ENCODE measurements around the gene ING2.
"Not testable (repeated sequence)": the region's sequence is repeated elsewhere in the genome, so short reads cannot be mapped to it uniquely, and the experiment has no call there.

ING2 gene

DNA sequence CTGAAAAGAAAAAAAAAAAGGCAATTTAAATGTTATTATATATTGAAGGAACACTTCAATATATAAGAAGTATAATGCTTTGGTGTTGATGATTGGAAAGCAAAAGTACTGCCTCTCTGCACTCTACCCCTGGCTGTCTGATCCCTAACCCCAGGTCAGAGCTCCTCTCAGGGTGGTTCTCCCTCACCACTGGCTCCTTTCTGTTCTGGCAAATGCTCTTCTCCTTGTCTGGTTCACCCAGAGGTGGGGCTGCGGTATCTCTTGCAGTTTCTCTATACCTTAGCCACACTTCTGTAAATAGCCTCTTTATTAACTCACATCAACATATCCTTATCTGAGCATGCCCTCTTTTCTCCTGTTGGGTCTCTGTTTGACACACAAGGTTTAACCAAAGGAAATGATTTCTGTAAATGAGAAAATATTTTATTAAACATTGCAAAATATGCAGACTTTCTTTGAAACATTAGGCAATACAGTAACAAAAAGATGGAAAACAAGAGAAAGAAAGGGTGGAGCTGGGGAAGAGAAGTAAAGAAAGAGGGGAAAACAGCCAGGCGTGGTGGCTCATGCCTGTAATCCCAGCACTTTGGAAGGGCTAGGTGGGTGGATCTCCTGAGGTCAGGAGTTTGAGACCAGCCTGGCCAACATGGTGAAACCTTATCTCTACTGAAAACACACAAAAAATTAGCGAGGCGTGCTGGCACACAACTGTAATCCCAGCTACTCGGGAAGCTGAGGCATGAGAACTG is 45.7 kb downstream of the ING2 start (continued):
- TF ChIP-seq, protein P1, sequence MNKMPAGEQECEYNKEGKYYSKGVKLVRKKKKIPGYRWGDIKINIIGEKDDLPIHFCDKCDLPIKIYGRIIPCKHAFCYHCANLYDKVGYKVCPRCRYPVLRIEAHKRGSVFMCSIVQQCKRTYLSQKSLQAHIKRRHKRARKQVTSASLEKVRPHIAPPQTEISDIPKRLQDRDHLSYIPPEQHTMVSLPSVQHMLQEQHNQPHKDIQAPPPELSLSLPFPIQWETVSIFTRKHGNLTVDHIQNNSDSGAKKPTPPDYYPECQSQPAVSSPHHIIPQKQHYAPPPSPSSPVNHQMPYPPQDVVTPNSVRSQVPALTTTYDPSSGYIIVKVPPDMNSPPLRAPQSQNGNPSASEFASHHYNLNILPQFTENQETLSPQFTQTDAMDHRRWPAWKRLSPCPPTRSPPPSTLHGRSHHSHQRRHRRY (tag by site-specific recombination; IDR thresholded peaks at IDR 0.05): no peak
- TF ChIP-seq OVOL3 (tag by site-specific recombination; IDR thresholded peaks at IDR 0.05) (no peak), ZEB2 (tag by site-specific recombination; IDR thresholded peaks at IDR 0.05) (no peak), EGR2 (tag by site-specific recombination; IDR thresholded peaks at IDR 0.05; ENCODE audit: low read depth) (no peak), PBX3 (CRISPR knock-in tag; IDR thresholded peaks at IDR 0.05) (no peak), PRDM2 (tag by site-specific recombination; IDR thresholded peaks at IDR 0.05; ENCODE audit: borderline replicate concordance) (no peak), ZNF157 (tag by site-specific recombination; IDR thresholded peaks at IDR 0.05) (no peak), ZNF335 (tag by site-specific recombination; conservative IDR thresholded peaks at IDR 0.05) (no peak)
- TF ChIP-seq, protein P2, sequence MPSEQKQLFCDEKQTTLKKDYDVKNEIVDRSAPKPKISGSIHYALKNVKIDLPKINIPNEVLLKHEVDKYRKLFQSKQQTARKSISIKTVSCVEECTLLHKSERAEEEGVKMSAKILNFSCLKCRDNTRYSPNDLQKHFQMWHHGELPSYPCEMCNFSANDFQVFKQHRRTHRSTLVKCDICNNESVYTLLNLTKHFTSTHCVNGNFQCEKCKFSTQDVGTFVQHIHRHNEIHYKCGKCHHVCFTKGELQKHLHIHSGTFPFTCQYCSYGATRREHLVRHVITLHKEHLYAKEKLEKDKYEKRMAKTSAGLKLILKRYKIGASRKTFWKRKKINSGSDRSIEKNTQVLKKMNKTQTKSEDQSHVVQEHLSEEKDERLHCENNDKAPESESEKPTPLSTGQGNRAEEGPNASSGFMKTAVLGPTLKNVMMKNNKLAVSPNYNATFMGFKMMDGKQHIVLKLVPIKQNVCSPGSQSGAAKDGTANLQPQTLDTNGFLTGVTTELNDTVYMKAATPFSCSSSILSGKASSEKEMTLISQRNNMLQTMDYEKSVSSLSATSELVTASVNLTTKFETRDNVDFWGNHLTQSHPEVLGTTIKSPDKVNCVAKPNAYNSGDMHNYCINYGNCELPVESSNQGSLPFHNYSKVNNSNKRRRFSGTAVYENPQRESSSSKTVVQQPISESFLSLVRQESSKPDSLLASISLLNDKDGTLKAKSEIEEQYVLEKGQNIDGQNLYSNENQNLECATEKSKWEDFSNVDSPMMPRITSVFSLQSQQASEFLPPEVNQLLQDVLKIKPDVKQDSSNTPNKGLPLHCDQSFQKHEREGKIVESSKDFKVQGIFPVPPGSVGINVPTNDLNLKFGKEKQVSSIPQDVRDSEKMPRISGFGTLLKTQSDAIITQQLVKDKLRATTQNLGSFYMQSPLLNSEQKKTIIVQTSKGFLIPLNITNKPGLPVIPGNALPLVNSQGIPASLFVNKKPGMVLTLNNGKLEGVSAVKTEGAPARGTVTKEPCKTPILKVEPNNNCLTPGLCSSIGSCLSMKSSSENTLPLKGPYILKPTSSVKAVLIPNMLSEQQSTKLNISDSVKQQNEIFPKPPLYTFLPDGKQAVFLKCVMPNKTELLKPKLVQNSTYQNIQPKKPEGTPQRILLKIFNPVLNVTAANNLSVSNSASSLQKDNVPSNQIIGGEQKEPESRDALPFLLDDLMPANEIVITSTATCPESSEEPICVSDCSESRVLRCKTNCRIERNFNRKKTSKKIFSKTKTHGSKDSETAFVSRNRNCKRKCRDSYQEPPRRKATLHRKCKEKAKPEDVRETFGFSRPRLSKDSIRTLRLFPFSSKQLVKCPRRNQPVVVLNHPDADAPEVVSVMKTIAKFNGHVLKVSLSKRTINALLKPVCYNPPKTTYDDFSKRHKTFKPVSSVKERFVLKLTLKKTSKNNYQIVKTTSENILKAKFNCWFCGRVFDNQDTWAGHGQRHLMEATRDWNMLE (tag by site-specific recombination; conservative IDR thresholded peaks at IDR 0.05; ENCODE audit: low read depth): no peak

DNA sequence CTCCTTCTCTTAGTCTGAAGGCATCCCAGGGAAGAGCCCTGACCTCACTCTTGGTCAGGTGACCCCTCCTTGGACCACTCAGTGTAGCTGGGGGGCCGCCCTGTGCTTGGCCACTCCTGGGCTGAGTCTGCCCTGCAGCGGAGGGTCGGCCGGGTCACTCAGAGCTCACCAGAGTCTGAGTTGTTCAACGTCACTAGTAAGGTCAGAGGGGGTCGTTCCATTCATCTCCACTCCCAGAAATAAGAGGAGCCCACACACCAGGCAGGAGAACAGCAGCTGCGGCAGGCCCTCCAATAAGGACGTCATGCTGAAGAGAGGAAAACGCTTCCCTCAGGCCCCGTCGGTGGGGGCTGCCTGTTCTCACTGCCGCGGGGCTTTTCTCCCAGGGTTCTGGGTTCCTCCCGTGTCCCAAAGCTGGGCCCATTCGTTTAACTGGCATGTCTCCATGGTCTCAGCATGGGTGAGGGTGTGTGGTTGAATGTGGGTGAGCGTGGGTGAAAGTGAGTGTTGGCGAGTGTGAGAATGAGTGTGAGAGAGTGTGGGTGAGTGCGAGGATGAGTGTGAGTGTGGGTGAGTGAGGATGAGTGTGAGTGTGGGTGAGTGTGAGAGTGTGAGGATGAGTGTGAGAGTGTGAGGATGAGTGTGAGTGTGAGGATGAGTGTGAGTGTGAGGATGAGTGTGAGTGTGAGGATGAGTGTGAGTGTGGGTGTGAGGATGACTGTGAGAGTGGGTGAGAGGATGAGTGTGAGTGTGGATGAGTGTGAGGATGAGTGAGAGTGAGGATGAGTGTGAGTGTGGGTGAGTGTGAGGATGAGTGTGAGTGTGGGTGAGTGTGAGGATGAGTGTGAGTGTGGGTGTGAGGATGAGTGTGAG is 47.7 kb downstream of the ING2 start:
- no peaks in the 10 kb centered on the region for H3K9me3 ChIP-seq (ENCODE audit: control insufficient read depth, insufficient read depth, low read depth, low read length)
- ChIA-PET CTCF (no interaction called here), POLR2A (no interaction called here)
- H3K27ac ChIP-seq (ENCODE audit: extremely low read depth, low read depth, low read length): no peak overlapping the region
- H3K4me1 ChIP-seq (ENCODE audit: control insufficient read depth, insufficient read depth, low read length): no peaks in the 10 kb centered on the region
- TF ChIP-seq ZSCAN23 (tag by site-specific recombination; IDR thresholded peaks at IDR 0.05) (no peak), PRDM1 (tag by site-specific recombination; IDR thresholded peaks at IDR 0.05) (peak; percentile 37; the same call in 1 of the 2 replicates), ZNF513 (tag by site-specific recombination; IDR thresholded peaks at IDR 0.05) (peak; percentile 48; the same call in 1 of the 2 replicates), ZNF274 (IDR thresholded peaks at IDR 0.05; ENCODE audit: low read length) (no peak), ZNF274 (tag by site-specific recombination; IDR thresholded peaks at IDR 0.05; ENCODE audit: borderline replicate concordance) (no peak), ZNF23 (tag by site-specific recombination; IDR thresholded peaks at IDR 0.05; ENCODE audit: borderline replicate concordance) (no peak), ZFHX2 (tag by site-specific recombination; conservative IDR thresholded peaks at IDR 0.05) (0 out of 2 replicates have a peak, but pooled peaks have one; percentile 44)
- H3K4me3 ChIP-seq (ENCODE audit: low read depth, low read length): no peak overlapping the region
- no peaks in the 10 kb centered on the region for H3K36me3 ChIP-seq (ENCODE audit: control insufficient read depth in 2 of 2, insufficient read depth in 1 of 2, low read length in 2 of 2)

- H3K27ac ChIP-seq (ENCODE audit: extremely low read depth, low read depth, low read length); H3K4me3 ChIP-seq (ENCODE audit: low read depth, low read length); CTCF ChIA-PET; H3K36me3 ChIP-seq (ENCODE audit: control insufficient read depth in 2 of 2, insufficient read depth in 1 of 2, low read length in 2 of 2); H3K4me1 ChIP-seq (ENCODE audit: control insufficient read depth, insufficient read depth, low read length); H3K9me3 ChIP-seq (ENCODE audit: control insufficient read depth, insufficient read depth, low read depth, low read length); POLR2A ChIA-PET: not testable (repeated sequence)
Measured at GRCh38 chr4:183553147-183553478, 48.3 kb downstream of the ING2 start.

Data from HEK293 (cell line).